Measurements from ENCODE around the gene CCDC51. TPM values are rescaled to one million over a fixed set of nuclear protein-coding genes. Genes with fewer than 3 reads are reported as not detected.

The CCDC51 gene
- polyA plus RNA-seq, 1 donor from 2014 or later: 27.2 TPM

- H3K4me2 ChIP-seq (ENCODE audit: low read length): no peak overlapping the region
- no peaks in the 10 kb centered on the region for H3K36me3 ChIP-seq (ENCODE audit: insufficient read depth, low read length)
- no peaks in the 10 kb centered on the region for H3K9me3 ChIP-seq (ENCODE audit: low read length)
- H3K27ac ChIP-seq (ENCODE audit: low read length): no peak overlapping the region
- peaks cover 14% of the 10 kb centered on the region for H3K79me2 ChIP-seq (replicated peaks; ENCODE audit: insufficient read depth, low read length)
- H3K9me2 ChIP-seq (ENCODE audit: insufficient read depth, low read length): no peaks in the 10 kb centered on the region
- H3K27me3 ChIP-seq (ENCODE audit: insufficient read depth, low read depth, low read length): no peaks in the 10 kb centered on the region
- H2AFZ ChIP-seq (ENCODE audit: low read depth, low read length): no peak overlapping the region
- no peaks in the 10 kb centered on the region for H4K20me1 ChIP-seq (ENCODE audit: insufficient read depth)
- H3K9ac ChIP-seq (ENCODE audit: low read length): no peak overlapping the region
- TF ChIP-seq EZH2 (IDR thresholded peaks at IDR 0.05; ENCODE audit: borderline replicate concordance, insufficient read depth, low read length, poor library complexity, severe bottlenecking): no peak
- no peak for TF ChIP-seq SMC3 (conservative IDR thresholded peaks at IDR 0.05; ENCODE audit: poor library complexity)
- H3K4me3 ChIP-seq (ENCODE audit: low read length): no peak overlapping the region
- no peaks in the 10 kb centered on the region for H3F3A ChIP-seq (ENCODE audit: insufficient read depth, low read length, poor library complexity, severe bottlenecking)
These were observed 6.3 kb downstream of the CCDC51 start for GRCh38 chr3:48433472-48434118.

GRCh38 chr3:48432411-48433371 lies 7.2 kb downstream of the CCDC51 start:
- no peaks in the 10 kb centered on the region for H3K27me3 ChIP-seq (ENCODE audit: insufficient read depth, low read depth, low read length)
- peaks cover 23% of the 10 kb centered on the region for H3K79me2 ChIP-seq (replicated peaks; ENCODE audit: insufficient read depth, low read length)
- H3K36me3 ChIP-seq (ENCODE audit: insufficient read depth, low read length): no peaks in the 10 kb centered on the region
- no peak overlapping the region for H3K4me2 ChIP-seq (ENCODE audit: low read length)
- H3K4me3 ChIP-seq (ENCODE audit: low read length): no peak overlapping the region
- no peaks in the 10 kb centered on the region for H4K20me1 ChIP-seq (ENCODE audit: insufficient read depth)
- no peak for TF ChIP-seq EP300 (conservative IDR thresholded peaks at IDR 0.05; ENCODE audit: poor library complexity, severe bottlenecking)
- no peak for TF ChIP-seq MXI1 (conservative IDR thresholded peaks at IDR 0.05; ENCODE audit: poor library complexity, severe bottlenecking)
- TF ChIP-seq EZH2 (IDR thresholded peaks at IDR 0.05; ENCODE audit: borderline replicate concordance, insufficient read depth, low read length, poor library complexity, severe bottlenecking): no peak
- TF ChIP-seq TAF1 (IDR thresholded peaks at IDR 0.05; ENCODE audit: low read depth): no peak
- no peak for TF ChIP-seq SMC3 (conservative IDR thresholded peaks at IDR 0.05; ENCODE audit: poor library complexity)
- TF ChIP-seq, protein P1, sequence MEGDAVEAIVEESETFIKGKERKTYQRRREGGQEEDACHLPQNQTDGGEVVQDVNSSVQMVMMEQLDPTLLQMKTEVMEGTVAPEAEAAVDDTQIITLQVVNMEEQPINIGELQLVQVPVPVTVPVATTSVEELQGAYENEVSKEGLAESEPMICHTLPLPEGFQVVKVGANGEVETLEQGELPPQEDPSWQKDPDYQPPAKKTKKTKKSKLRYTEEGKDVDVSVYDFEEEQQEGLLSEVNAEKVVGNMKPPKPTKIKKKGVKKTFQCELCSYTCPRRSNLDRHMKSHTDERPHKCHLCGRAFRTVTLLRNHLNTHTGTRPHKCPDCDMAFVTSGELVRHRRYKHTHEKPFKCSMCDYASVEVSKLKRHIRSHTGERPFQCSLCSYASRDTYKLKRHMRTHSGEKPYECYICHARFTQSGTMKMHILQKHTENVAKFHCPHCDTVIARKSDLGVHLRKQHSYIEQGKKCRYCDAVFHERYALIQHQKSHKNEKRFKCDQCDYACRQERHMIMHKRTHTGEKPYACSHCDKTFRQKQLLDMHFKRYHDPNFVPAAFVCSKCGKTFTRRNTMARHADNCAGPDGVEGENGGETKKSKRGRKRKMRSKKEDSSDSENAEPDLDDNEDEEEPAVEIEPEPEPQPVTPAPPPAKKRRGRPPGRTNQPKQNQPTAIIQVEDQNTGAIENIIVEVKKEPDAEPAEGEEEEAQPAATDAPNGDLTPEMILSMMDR (IDR thresholded peaks at IDR 0.05; ENCODE audit: poor library complexity, severe bottlenecking): no peak
- TF ChIP-seq, protein P2, sequence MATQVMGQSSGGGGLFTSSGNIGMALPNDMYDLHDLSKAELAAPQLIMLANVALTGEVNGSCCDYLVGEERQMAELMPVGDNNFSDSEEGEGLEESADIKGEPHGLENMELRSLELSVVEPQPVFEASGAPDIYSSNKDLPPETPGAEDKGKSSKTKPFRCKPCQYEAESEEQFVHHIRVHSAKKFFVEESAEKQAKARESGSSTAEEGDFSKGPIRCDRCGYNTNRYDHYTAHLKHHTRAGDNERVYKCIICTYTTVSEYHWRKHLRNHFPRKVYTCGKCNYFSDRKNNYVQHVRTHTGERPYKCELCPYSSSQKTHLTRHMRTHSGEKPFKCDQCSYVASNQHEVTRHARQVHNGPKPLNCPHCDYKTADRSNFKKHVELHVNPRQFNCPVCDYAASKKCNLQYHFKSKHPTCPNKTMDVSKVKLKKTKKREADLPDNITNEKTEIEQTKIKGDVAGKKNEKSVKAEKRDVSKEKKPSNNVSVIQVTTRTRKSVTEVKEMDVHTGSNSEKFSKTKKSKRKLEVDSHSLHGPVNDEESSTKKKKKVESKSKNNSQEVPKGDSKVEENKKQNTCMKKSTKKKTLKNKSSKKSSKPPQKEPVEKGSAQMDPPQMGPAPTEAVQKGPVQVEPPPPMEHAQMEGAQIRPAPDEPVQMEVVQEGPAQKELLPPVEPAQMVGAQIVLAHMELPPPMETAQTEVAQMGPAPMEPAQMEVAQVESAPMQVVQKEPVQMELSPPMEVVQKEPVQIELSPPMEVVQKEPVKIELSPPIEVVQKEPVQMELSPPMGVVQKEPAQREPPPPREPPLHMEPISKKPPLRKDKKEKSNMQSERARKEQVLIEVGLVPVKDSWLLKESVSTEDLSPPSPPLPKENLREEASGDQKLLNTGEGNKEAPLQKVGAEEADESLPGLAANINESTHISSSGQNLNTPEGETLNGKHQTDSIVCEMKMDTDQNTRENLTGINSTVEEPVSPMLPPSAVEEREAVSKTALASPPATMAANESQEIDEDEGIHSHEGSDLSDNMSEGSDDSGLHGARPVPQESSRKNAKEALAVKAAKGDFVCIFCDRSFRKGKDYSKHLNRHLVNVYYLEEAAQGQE (IDR thresholded peaks at IDR 0.05; ENCODE audit: borderline replicate concordance): no peak
- no peak for TF ChIP-seq RAD21 (conservative IDR thresholded peaks at IDR 0.05)
- no peak for TF ChIP-seq POLR2AphosphoS5 (IDR thresholded peaks at IDR 0.05)
- no peak overlapping the region for H3K9ac ChIP-seq (ENCODE audit: low read length)
- H3K27ac ChIP-seq (ENCODE audit: low read length): no peak overlapping the region
- H3K9me3 ChIP-seq (ENCODE audit: low read length): no peaks in the 10 kb centered on the region
- H2AFZ ChIP-seq (ENCODE audit: low read depth, low read length): no peak overlapping the region
- no peaks in the 10 kb centered on the region for H3K9me2 ChIP-seq (ENCODE audit: insufficient read depth, low read length)
- H3F3A ChIP-seq (ENCODE audit: insufficient read depth, low read length, poor library complexity, severe bottlenecking): no peaks in the 10 kb centered on the region
